H1 (cell line): ENCODE data around the gene ECEL1.

Source experiments
- CHD2 ChIP-seq: IDR thresholded peaks from 2 replicates; pipeline ENCODE4 v1.6.1; 2012; ENCODE audit warnings: low read length, improper control_type of control experiment
- CREB1 ChIP-seq: IDR thresholded peaks from 2 replicates; pipeline ENCODE4 v1.6.1; 2012; ENCODE audit warnings: inconsistent platforms
- JUND ChIP-seq: IDR thresholded peaks from 2 replicates; pipeline ENCODE4 v1.6.1; 2011; ENCODE audit warnings: mild to moderate bottlenecking, improper control_type of control experiment, low read length
- POLR2A ChIP-seq, 2 experiments: IDR thresholded peaks; 1 replicate in 1 of 2; 2 replicates in 1 of 2; pipeline ENCODE4 v1.6.1; 2011; ENCODE audit warnings: low read depth in 2 of 2, low read length in 2 of 2, mild to moderate bottlenecking in 2 of 2; ENCODE audit errors: control extremely low read depth in 1 of 2
- POLR2AphosphoS5 ChIP-seq: IDR thresholded peaks from 2 replicates; pipeline ENCODE4 v1.6.1; 2011; ENCODE audit warnings: low read depth, low read length
- SUZ12 ChIP-seq: fragments of 200-600 bp; sonication (generic); IDR thresholded peaks from 2 replicates; pipeline ENCODE4 v1.6.1; 2012; ENCODE audit warnings: mild to moderate bottlenecking, inconsistent platforms, low read length, moderate library complexity, mixed read lengths

- TF ChIP-seq CHD2: no peak
- TF ChIP-seq POLR2A (IDR thresholded peaks at IDR 0.05; ENCODE audit: control extremely low read depth in 1 of 2, low read depth in 2 of 2, low read length in 2 of 2): no peak
- TF ChIP-seq JUND: no peak
- TF ChIP-seq SUZ12: no peak
- no peak for TF ChIP-seq CREB1
- no peak for TF ChIP-seq POLR2AphosphoS5
Measured at GRCh38 chr2:232515639-232516038, 28.0 kb upstream of the ECEL1 start.
